ENCODE data around the gene OCIAD2. TPM values are rescaled to one million over a fixed set of nuclear protein-coding genes. Genes with fewer than 3 reads are reported as not detected.

OCIAD2 gene, protein sequence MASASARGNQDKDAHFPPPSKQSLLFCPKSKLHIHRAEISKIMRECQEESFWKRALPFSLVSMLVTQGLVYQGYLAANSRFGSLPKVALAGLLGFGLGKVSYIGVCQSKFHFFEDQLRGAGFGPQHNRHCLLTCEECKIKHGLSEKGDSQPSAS
- total RNA-seq (10 to 100 TPM; 13.5 to 22.4 (median 17.6) TPM), polyA plus RNA-seq (10 to 100 TPM; 33.4 to 58.4 (median 37.6) TPM)
- long read RNA-seq, donor 1, transcript OCIAD2-205 (7 exons, 1,163 nt): major isoform, 15 of 16 reads
- long read RNA-seq, donor 1, partial matches to known transcripts: 0 of 16 reads
- long read RNA-seq, donor 1, other reads (novel, unspliced or antisense): 0 of 16 reads
- long read RNA-seq, donor 2, transcript OCIAD2-205 (7 exons, 1,163 nt): major isoform, 16 of 18 reads
- long read RNA-seq, donor 2, partial matches to known transcripts: 0 of 18 reads
- long read RNA-seq, donor 2, other reads (novel, unspliced or antisense): 0 of 18 reads

DNA sequence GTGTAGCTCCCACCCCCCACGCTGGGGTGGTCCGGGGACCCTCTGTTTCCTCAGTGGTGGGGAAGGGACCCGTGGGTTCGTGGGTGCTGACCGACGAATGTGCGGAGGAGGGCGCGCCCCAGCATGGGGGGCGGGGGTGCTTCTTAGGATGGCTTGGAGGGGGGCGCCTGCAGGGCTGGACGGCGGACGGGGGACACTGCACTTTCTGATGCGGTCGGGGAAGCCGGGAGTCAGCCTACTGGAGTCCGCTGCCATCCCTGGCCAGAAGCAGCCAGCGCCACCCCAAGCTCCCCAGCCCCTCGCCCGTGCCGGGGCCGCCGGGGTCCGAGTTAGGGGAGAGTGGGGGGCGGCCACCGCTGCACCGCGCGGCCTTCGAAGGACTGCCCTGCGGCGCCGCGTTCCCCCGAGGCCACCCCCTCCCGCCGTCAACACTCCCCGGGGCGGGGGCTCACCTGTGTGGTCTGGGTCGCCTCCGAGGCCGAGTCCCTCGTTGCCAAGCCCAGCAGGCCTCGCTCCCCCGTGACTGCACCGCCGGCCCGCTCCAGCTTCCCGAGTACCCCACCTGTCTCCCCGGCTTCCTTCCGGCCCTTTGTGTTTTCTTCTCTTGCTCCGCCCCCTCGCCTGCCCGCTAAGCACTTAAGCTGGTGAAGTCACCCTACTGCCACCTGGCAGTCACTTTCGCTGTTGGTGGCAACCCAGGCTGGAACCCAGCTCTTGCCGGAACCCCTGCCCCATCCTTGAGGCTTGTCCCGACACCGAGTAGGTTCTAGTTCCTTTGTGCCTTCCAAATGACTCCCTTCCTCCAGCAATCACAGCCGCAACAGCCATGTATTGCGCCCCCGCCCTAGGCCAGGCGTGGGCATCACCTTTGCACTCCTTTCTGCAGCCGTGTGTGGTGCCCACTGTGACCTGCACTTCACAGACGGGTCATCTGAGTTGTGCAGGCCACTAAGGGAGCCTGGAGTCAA is at the start of gene OCIAD2:
TSS of gene OCIAD2 (minus strand) at position 569 of the 968 bp plus-strand sequence. CDS start 2,225 bp downstream, outside the sequence.
- H3K27me3 ChIP-seq (replicated peaks in 1 of 7): no peaks in the 10 kb centered on the region
- peak; percentile 94 for DNase-seq
- peak within 1 kb of the TSS in 6 of 8 donors; percentile 30 to 84 (median 70) for H3K27ac ChIP-seq
- H3K4me3 ChIP-seq: peak within 1 kb of the TSS; percentile 58 to 94 (median 67)
- TF ChIP-seq POLR2A (IDR thresholded peaks at IDR 0.05) (peak in 1 of 3 donors; percentile 14), POLR2AphosphoS5 (IDR thresholded peaks at IDR 0.05) (peak; percentile 82 to 87 (median 84))
- TF ChIP-seq, protein P1, sequence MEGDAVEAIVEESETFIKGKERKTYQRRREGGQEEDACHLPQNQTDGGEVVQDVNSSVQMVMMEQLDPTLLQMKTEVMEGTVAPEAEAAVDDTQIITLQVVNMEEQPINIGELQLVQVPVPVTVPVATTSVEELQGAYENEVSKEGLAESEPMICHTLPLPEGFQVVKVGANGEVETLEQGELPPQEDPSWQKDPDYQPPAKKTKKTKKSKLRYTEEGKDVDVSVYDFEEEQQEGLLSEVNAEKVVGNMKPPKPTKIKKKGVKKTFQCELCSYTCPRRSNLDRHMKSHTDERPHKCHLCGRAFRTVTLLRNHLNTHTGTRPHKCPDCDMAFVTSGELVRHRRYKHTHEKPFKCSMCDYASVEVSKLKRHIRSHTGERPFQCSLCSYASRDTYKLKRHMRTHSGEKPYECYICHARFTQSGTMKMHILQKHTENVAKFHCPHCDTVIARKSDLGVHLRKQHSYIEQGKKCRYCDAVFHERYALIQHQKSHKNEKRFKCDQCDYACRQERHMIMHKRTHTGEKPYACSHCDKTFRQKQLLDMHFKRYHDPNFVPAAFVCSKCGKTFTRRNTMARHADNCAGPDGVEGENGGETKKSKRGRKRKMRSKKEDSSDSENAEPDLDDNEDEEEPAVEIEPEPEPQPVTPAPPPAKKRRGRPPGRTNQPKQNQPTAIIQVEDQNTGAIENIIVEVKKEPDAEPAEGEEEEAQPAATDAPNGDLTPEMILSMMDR (IDR thresholded peaks at IDR 0.05 in 8 of 11, conservative IDR thresholded peaks at IDR 0.05 in 3 of 11): peak in 7 of 11 experiments; percentile 26 to 53 (median 36)
- 7 to 11% (median 8%) methylated on average over 50 to 65 of the region's 65 CpGs for WGBS, 5 donors
- H3K9me3 ChIP-seq: no peaks in the 10 kb centered on the region
- peaks cover 0 to 25% (median 19%) of the 10 kb centered on the region in 6 donors for H3K4me1 ChIP-seq
- H3K36me3 ChIP-seq: peaks cover 0 to 30% (median 9%) of the 10 kb centered on the region in 6 donors
- intact Hi-C loops (cut with DNase I; ENCODE audit: low total_unique reads): no loop called here

DNA sequence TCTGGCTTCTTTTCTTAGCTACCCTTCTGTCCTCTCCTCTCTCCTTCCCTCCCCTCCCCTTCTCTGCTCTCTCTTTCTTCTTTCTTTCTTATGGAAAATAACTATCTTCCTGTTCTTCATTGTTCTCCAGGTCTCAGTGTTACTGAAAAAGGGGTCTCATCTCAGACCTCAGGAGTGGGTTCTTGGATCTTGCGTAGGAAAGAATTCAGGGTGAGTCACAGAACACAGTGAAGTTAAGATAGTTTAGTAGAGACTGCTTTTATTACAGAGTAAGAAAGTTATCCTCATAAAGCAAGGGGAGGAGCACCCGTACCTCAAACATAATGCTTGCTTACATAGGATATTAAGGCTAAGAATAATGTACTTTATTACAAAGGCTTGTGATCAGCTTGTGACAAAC is 47.7 kb upstream of the OCIAD2 start:
- WGBS, 5 donors: 88 to 100% (median 95%) methylated on average over 2 of the region's 2 CpGs
- no peak overlapping the region for H3K27ac ChIP-seq
- no peak overlapping the region for H3K4me3 ChIP-seq
- intact Hi-C loops (cut with DNase I; ENCODE audit: low total_unique reads): no loop called here
- no peak for DNase-seq
- TF ChIP-seq, protein P1 (IDR thresholded peaks at IDR 0.05 in 8 of 11, conservative IDR thresholded peaks at IDR 0.05 in 3 of 11): no peak
- TF ChIP-seq POLR2A (IDR thresholded peaks at IDR 0.05) (no peak), POLR2AphosphoS5 (IDR thresholded peaks at IDR 0.05) (no peak)
- H3K9me3 ChIP-seq: peaks cover 0 to 16% (median 8%) of the 10 kb centered on the region in 8 donors
- no peaks in the 10 kb centered on the region for H3K36me3 ChIP-seq
- no peaks in the 10 kb centered on the region for H3K4me1 ChIP-seq
- H3K27me3 ChIP-seq (replicated peaks in 1 of 7): no peaks in the 10 kb centered on the region

DNA sequence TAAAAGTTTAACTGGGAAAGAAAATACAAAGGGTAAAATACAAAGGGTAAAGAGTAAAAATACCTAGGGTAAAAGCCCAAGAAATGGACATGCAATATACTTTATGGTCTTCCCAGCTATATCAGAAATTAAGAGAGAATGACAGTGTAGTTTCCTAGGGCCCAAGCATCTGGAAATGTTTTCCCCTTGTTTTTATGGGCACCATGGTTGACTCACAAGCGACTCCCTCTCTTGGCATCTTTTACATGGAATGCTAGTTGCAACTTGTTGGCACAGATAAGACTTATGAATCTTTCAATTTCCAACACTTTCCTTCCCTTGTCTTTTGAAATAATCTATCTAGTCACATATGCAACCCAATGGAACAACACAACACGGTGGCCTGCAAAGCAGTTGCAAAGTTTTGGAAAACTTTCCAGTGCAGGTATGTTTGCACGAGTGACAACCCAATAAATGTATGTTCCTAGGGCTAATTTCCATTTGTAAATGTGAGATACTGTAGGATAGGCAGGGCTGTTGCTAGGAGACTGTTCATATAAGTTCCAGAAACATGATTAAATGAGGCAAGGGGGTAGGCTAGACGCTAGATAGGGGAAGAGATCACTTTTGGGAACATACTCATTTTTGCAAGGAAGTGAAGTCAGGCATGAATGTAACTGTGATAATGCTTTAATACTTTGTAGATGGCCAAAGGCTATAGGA is 43.1 kb upstream of the OCIAD2 start:
- TF ChIP-seq POLR2A (IDR thresholded peaks at IDR 0.05): no peak
- 76 to 89% (median 83%) methylated on average over 4 of the region's 4 CpGs for WGBS, 5 donors
- Histone ChIP-seq H3K27me3 (replicated peaks in 1 of 7) (no peaks in the 10 kb centered on the region), H3K27ac (no peak overlapping the region), H3K36me3 (no peaks in the 10 kb centered on the region), H3K4me1 (no peaks in the 10 kb centered on the region), H3K9me3 (peaks cover 0 to 16% (median 8%) of the 10 kb centered on the region in 8 donors), H3K4me3 (no peak overlapping the region)
- intact Hi-C loops (cut with DNase I; ENCODE audit: low total_unique reads): no loop called here
- DNase-seq: no peak

DNA sequence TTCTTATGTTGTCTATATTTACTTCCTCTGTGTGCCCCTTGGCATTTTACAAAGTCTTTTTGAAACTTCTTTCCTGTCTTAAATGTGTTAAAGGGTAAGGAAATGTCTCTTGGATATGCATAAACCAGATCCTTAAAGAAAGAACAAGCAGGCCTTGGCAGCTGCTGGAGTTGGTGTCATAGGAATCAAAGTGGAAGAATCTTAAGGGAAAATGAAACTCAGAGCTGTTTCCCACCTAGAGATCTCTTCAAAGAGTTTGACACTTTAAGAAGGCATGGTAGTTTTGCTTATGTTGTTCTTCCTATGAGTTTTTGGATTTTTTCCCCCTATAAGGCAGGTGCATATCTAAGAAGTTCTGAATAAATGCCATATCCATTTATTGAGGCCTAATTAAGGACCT is 42.5 kb upstream of the OCIAD2 start:
- TF ChIP-seq, protein P1 (IDR thresholded peaks at IDR 0.05 in 8 of 11, conservative IDR thresholded peaks at IDR 0.05 in 3 of 11): no peak
- TF ChIP-seq POLR2AphosphoS5 (IDR thresholded peaks at IDR 0.05) (no peak), POLR2A (IDR thresholded peaks at IDR 0.05) (no peak)
- H3K4me3 ChIP-seq: no peak overlapping the region
- no peak for DNase-seq
- no peak overlapping the region for H3K27ac ChIP-seq
- H3K4me1 ChIP-seq: no peaks in the 10 kb centered on the region
- H3K27me3 ChIP-seq (replicated peaks in 1 of 7): no peaks in the 10 kb centered on the region
- intact Hi-C loops (cut with DNase I; ENCODE audit: low total_unique reads): no loop called here
- H3K36me3 ChIP-seq: no peaks in the 10 kb centered on the region
- H3K9me3 ChIP-seq: peaks cover 0 to 16% (median 8%) of the 10 kb centered on the region in 8 donors
